Heart right ventricle (tissue), 16 donors: ENCODE results near the gene ZNF575. TPM values are rescaled to one million over a fixed set of nuclear protein-coding genes. Genes with fewer than 3 reads are reported as not detected.
"Not testable (repeated sequence)": the region's sequence is repeated elsewhere in the genome, so short reads cannot be mapped to it uniquely, and the experiment has no call there.

Experiments
- ATAC-seq, 8 donors: fragments of 200-7000 bp; cut with Tn5 transposase; one replicate each; pipeline ENCODE4 v1.9.1; 2020; ENCODE audit warnings: mild to moderate bottlenecking in 8 of 8, moderate library complexity in 8 of 8, moderate number of reproducible peaks in 1 of 8
- DNase-seq, 2 donors: peaks; one replicate each; pipeline ENCODE4 v3.0.0-alpha.2; 2020
- H3K27ac ChIP-seq, 10 donors: fragments of 200-600 bp; sonication (generic) in 2 of 10; one replicate each; pipeline versions ENCODE4 v1.5.0 to v1.8.0; 2020 to 2022; ENCODE audit warnings: mild to moderate bottlenecking in 3 of 10
- H3K27me3 ChIP-seq, 7 donors: fragments of 200-600 bp; one replicate each; pipeline ENCODE4 v1.8.0; 2021 to 2022; ENCODE audit warnings: mild to moderate bottlenecking in 2 of 7
- H3K36me3 ChIP-seq, 9 donors: fragments of 200-600 bp; sonication (generic) in 1 of 9; one replicate each; pipeline versions ENCODE4 v1.5.0 to v1.8.0; 2020 to 2022; ENCODE audit warnings: mild to moderate bottlenecking in 2 of 9
- H3K4me1 ChIP-seq, 9 donors: fragments of 200-600 bp; sonication (generic) in 1 of 9; one replicate each; pipeline versions ENCODE4 v1.5.0 to v1.8.0; 2020 to 2022; ENCODE audit warnings: mild to moderate bottlenecking in 4 of 9
- H3K4me3 ChIP-seq, 10 donors: fragments of 200-600 bp; sonication (generic) in 2 of 10; one replicate each; pipeline versions ENCODE4 v1.5.0 to v1.8.0; 2020 to 2022; ENCODE audit warnings: mild to moderate bottlenecking in 7 of 10, moderate library complexity in 2 of 10
- H3K9me3 ChIP-seq, 11 donors: fragments of 200-600 bp in 10 of 11; sonication (generic) in 2 of 11; one replicate each; pipeline versions ENCODE4 v1.5.0 to v1.8.0; 2013 to 2022; ENCODE audit warnings: mild to moderate bottlenecking in 2 of 11, control low read depth in 1 of 11, moderate library complexity in 1 of 11
- CTCF ChIP-seq, 9 donors: fragments of 200-600 bp; sonication (generic) in 2 of 9; IDR thresholded peaks; one replicate each; pipeline versions ENCODE4 v1.5.0 to v1.8.0; 2021 to 2022; ENCODE audit warnings: antibody characterized with exemption in 9 of 9, mild to moderate bottlenecking in 5 of 9, moderate library complexity in 1 of 9
- WGBS, 2 donors: extraction: QIAGEN DNeasy Blood & Tissue Kit; methylation state at CpG; one replicate each; pipeline ENCODE4 v1.1.7; 2013; ENCODE audit warnings: inconsistent platforms in 1 of 2; 5-methylcytosine and 5-hydroxymethylcytosine counted together
- intact Hi-C, 10 donors: fragments of 100-400 bp; cut with DNase I; formaldehyde crosslinking; loops; one replicate each; pipeline versions ENCODE4 v1.11.1 to v1.14.2; 2022
- polyA plus RNA-seq, 2 donors: library from polyadenylated mRNA; stranded (reverse); fragments of 200-250 nt; gene quantifications; one replicate each; pipeline ENCODE4 v1.2.3, GENCODE V29; 2013
- total RNA-seq, 10 donors: library from RNA; stranded (reverse); fragmentation: NEBNext Ultra II Directional in 3 of 10; extraction: Animal tissue kit (Norgen Biotek cat#: 25700) in 3 of 10; gene quantifications; one replicate each; pipeline versions ENCODE4 v1.2.1 to v1.2.4, GENCODE V29; 2021 to 2023
- donor health status: Arrhythmogenic right ventricular cardiomyopathy.
- donor health status: ischemic (EF 13 %, LVEDD 7.1; RV severe dilation, severe dysfunction).
- donor health status: healthy with polysubstance abuse.
- donor health status: DM: no; HTN: yes; CAD: no.
- donor health status: DM: no; HTN: no; CAD: no.
- donor health status: ischemic (EF 25% LVEDD 6.9; RV normal size, moderate dysfunction).
- donor health status: ischemic (EF 25% LVEDD 5.7; RV mildly dilated, moderate dysfunction).
- donor health status: healthy.
- donor health status: DM: yes; HTN: yes; CAD: no.
- donor health status: Ischemic cardiomyopathy.
- donor health status: ischemic (EF 35%, LVEDD 5.7; RV mildly dilated, moderate dysfunction).
- donor health status: nonischemic (EF 11% LVEDD 7.7; RV severe dilation, severe dysfunction).
- donor health status: DM: yes; HTN: yes; CAD: no.
- donor health status: PGD.
- donor health status: ischemic (EF 29% LVEDD 5.4; RV normal size, mild dysfunction).
- donor health status: nonischemic (EF 23%, LVEDD 6.1; RV moderate dilation, normal function).

Gene ZNF575
- total and polyA plus RNA-seq, 12 donors: 0.45 to 2.0 (median 1.2) TPM

DNA sequence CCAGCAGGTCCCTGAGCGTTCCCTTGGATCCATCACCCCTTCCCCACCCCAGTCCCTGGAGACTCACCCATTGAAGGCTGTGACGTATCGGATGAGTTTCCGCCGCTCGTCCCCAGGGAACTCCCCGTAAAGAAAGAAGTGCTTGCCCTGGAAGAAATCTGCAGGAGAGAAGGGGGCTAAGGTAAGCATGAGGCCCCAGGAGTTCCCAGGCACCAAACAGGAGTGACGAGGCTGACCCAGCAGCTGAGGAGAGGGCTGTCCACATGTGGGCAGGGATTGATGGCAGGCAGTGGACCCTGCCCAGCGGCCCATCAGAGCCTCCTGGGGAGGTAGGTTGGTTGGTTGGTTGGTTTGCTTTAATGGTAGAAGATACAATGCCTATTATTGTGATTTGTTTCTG, 11.1 kb downstream of the ZNF575 start:
- Histone ChIP-seq H3K4me3 (no peak overlapping the region), H3K4me1 (no peaks in the 10 kb centered on the region), H3K27me3 (no peaks in the 10 kb centered on the region), H3K9me3 (peaks cover 0 to 6% (median 4%) of the 10 kb centered on the region in 11 donors), H3K27ac (no peak overlapping the region), H3K36me3 (peaks cover 0 to 85% (median 38%) of the 10 kb centered on the region in 9 donors)
- WGBS, 2 donors: 94% methylated on average over 9 of the region's 9 CpGs
- no peak for DNase-seq
- ATAC-seq: no peak
- intact Hi-C loops: loop anchor here in 2 of 10 donors (10.0 kb wide), 2 partner anchors 101 to 241 kb away; partner anchors contain the start of gene KCNN4 (in 1 of the 2)
- no peak for TF ChIP-seq CTCF (IDR thresholded peaks at IDR 0.05)

DNA sequence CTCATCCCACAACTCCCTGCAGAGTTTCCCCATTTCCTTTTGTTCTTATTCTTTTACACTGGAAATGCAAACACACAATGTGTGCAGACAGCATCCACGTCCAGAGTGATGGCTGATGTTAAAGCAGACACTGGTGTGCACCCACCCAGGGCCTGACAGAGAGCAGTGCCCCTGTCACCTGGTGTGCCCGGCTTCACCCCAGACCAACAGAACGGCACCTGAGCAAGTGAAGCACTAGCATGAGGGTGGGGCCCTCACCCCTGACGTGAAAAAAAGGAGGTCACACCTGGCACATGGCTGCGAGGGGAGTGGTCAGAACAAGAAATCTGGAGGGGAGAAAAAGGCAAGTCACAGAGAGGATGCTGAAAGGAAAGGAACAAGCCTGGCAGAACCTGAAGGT, 12.3 kb downstream of the ZNF575 start:
- intact Hi-C loops: loop anchor here in 2 of 10 donors (10.0 kb wide), 2 partner anchors 100 to 240 kb away; partner anchors contain the start of gene KCNN4 (in 1 of the 2)
- Histone ChIP-seq H3K4me1 (no peaks in the 10 kb centered on the region), H3K4me3 (no peak overlapping the region), H3K27me3 (no peaks in the 10 kb centered on the region), H3K36me3 (peaks cover 0 to 85% (median 36%) of the 10 kb centered on the region in 9 donors), H3K9me3 (no peaks in the 10 kb centered on the region), H3K27ac (no peak overlapping the region)
- TF ChIP-seq CTCF (IDR thresholded peaks at IDR 0.05): no peak
- no peak for DNase-seq
- WGBS, 2 donors: 93 to 96% methylated on average over 5 of the region's 5 CpGs
- no peak for ATAC-seq

DNA sequence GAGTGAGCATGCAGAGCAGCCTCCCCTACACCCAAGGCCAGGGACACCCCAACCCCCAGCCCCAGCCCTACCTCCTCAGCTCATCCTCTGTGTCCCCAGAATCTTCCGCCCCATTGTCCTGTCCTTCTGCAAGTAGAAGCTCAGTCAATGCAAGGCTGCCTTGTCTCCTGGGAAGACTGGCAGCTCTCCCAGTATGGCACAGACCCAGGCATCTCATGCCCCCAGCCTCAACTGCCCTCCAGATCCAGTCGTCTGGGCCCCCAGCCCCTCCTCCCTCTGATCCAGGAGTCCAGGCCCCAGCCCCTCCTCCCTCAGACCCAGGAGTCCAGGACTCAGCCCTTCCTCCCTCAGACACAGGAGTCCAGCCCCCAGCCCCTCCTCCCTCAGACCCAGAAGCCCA, 13.0 kb downstream of the ZNF575 start:
- WGBS, 2 donors: 64 to 72% methylated on average over 2 of the region's 2 CpGs
- no peak overlapping the region for H3K4me3 ChIP-seq
- H3K27ac ChIP-seq: no peak overlapping the region
- ATAC-seq (peak in 1 of 8 donors; percentile 16), DNase-seq (no peak)
- peaks cover 0 to 85% (median 39%) of the 10 kb centered on the region in 9 donors for H3K36me3 ChIP-seq
- no peaks in the 10 kb centered on the region for H3K27me3 ChIP-seq
- intact Hi-C loops: loop anchor here in 2 of 10 donors (10.0 kb wide), 2 partner anchors 99 to 239 kb away; partner anchors contain the start of gene KCNN4 (in 1 of the 2)
- H3K9me3 ChIP-seq: no peaks in the 10 kb centered on the region
- no peak for TF ChIP-seq CTCF (IDR thresholded peaks at IDR 0.05)
- H3K4me1 ChIP-seq: no peaks in the 10 kb centered on the region

DNA sequence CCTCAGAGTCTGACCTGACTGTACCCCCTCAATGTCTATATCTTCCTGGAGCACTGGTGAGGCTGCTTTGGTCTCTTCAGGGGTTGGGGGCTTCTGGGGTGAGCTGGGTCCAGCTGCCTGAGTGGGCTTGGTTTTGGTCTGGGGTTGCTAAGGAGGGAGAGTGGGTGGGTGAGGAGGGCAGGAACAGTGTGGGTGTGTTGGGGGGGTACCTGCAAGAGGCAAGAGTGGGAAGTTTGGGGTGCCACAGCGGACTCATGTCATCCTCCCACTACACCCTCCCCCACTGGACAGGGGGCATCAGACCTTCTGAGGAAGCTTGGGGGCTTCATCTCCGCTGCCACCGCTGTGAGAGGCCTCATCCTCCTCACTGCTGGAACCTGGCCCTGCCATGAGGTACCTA, 13.6 kb downstream of the ZNF575 start:
- WGBS, 2 donors: 98 to 100% methylated on average over 3 of the region's 3 CpGs
- Histone ChIP-seq H3K4me3 (no peak overlapping the region), H3K4me1 (no peaks in the 10 kb centered on the region), H3K9me3 (no peaks in the 10 kb centered on the region), H3K27ac (no peak overlapping the region), H3K36me3 (peaks cover under 1 to 85% (median 44%) of the 10 kb centered on the region in 9 donors), H3K27me3 (no peaks in the 10 kb centered on the region)
- no peak for TF ChIP-seq CTCF (IDR thresholded peaks at IDR 0.05)
- ATAC-seq (peak in 1 of 8 donors; percentile 32), DNase-seq (no peak)
- intact Hi-C loops: loop anchor here in 2 of 10 donors (10.0 kb wide), 2 partner anchors 98 to 238 kb away; partner anchors contain the start of gene KCNN4 (in 1 of the 2)

DNA sequence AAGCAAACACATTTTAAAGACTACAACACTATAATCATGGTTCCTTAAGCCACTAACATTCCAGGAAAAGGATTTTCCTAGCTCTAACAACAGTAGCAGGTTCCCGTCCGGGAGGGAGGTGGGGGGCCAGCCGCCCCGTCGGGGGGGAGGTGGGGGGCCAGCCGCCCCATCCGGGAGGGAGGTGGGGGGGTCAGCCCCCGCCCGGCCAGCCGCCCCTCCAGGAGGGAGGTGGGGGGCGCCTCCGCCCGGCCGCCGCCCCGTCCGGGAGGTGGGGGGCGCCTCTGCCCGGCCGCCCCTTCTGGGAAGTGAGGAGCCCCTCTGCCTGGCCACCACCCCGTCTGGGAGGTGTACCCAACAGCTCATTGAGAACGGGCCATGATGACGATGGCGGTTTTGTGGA, 14.9 kb downstream of the ZNF575 start:
- not testable (repeated sequence) for H3K27ac ChIP-seq, H3K4me3 ChIP-seq, H3K9me3 ChIP-seq, ATAC-seq, H3K4me1 ChIP-seq, DNase-seq, H3K27me3 ChIP-seq
- intact Hi-C loops: loop anchor here in 2 of 10 donors (10.0 kb wide), 2 partner anchors 97 to 237 kb away; partner anchors contain the start of gene KCNN4 (in 1 of the 2)
- H3K36me3 ChIP-seq: peaks cover 5 to 82% (median 42%) of the 10 kb centered on the region in 9 donors
- 85 to 91% methylated on average over 6 to 13 of the region's 24 CpGs for WGBS, 2 donors
